GM12878 (cell line): ENCODE measurements around the gene BEST2. TPM values are rescaled to one million over a fixed set of nuclear protein-coding genes. Genes with fewer than 3 reads are reported as not detected.

Source experiments
- BCL11A ChIP-seq: IDR thresholded peaks from 2 replicates; pipeline ENCODE4 v1.6.1; 2011; ENCODE audit warnings: low read depth, low read length
- CBX3 ChIP-seq: fragments of 200-600 bp; sonication (generic); IDR thresholded peaks from 2 replicates; pipeline ENCODE4 v1.6.1; 2016; ENCODE audit warnings: low read depth, borderline replicate concordance
- CEBPB ChIP-seq, 2 experiments: fragments of 150-350 bp in 1 of 2; IDR thresholded peaks; 2 replicates each; pipeline ENCODE4 v1.6.1; 2012 to 2014; ENCODE audit warnings: low read depth in 2 of 2, low read length in 2 of 2, borderline replicate concordance in 1 of 2, inconsistent platforms in 1 of 2
- CREM ChIP-seq: IDR thresholded peaks from 2 replicates; pipeline ENCODE4 v1.6.1; 2014; ENCODE audit warnings: antibody characterized with exemption, low read depth
- EED ChIP-seq: sonication (generic); IDR thresholded peaks from 2 replicates; pipeline ENCODE4 v1.6.1; 2016; ENCODE audit warnings: antibody characterized with exemption, low read depth
- EGR1 ChIP-seq, 2 experiments: IDR thresholded peaks; 1 replicate in 1 of 2; 2 replicates in 1 of 2; pipeline ENCODE4 v1.6.1; 2011 to 2012; ENCODE audit warnings: low read depth in 2 of 2, low read length in 2 of 2, borderline replicate concordance in 1 of 2, mild to moderate bottlenecking in 1 of 2, moderate library complexity in 1 of 2
- KAT2A ChIP-seq: conservative IDR thresholded peaks from 2 replicates; pipeline ENCODE4 v1.6.1; 2011; ENCODE audit warnings: low read depth, low read length; ENCODE audit not compliant: control insufficient read depth
- LARP7 ChIP-seq: fragments of 450-650 bp; IDR thresholded peaks from 2 replicates; pipeline ENCODE4 v1.6.1; 2017; ENCODE audit warnings: mild to moderate bottlenecking
- MEF2A ChIP-seq: IDR thresholded peaks from 2 replicates; pipeline ENCODE4 v1.6.1; 2011; ENCODE audit warnings: low read depth, mild to moderate bottlenecking, low read length, moderate library complexity; ENCODE audit not compliant: insufficient read depth
- PAX5 ChIP-seq: IDR thresholded peaks from 2 replicates; pipeline ENCODE4 v1.6.1; 2011; ENCODE audit warnings: low read depth, low read length, borderline replicate concordance
- SIX5 ChIP-seq: IDR thresholded peaks from 2 replicates; pipeline ENCODE4 v1.6.1; 2011; ENCODE audit warnings: mild to moderate bottlenecking, low read depth, low read length, moderate library complexity; ENCODE audit not compliant: severe bottlenecking
- TCF3 ChIP-seq: IDR thresholded peaks from 2 replicates; pipeline ENCODE4 v1.6.1; 2012; ENCODE audit warnings: low read depth, mild to moderate bottlenecking, low read length, borderline replicate concordance; ENCODE audit not compliant: insufficient read depth
- WRNIP1 ChIP-seq: IDR thresholded peaks from 2 replicates; pipeline ENCODE4 v1.6.1; 2011; ENCODE audit warnings: low read depth, low read length, improper control_type of control experiment, borderline replicate concordance
- YY1 ChIP-seq: IDR thresholded peaks from 2 replicates; pipeline ENCODE4 v1.6.1; 2011; ENCODE audit warnings: low read depth, mild to moderate bottlenecking, low read length
- ZBED1 ChIP-seq: IDR thresholded peaks from 2 replicates; pipeline ENCODE4 v1.6.1; 2016; ENCODE audit warnings: borderline replicate concordance
- ZZZ3 ChIP-seq: IDR thresholded peaks from 2 replicates; pipeline ENCODE4 v1.6.1; 2011; ENCODE audit warnings: low read depth; ENCODE audit not compliant: control insufficient read depth, insufficient read length
- polyA plus RNA-seq, 11 experiments: library from polyadenylated mRNA; depleted of rRNA in 4 of 11; unstranded in 6 of 11; stranded (reverse) in 5 of 11; fragments of >200 nt; fragmentation: Nextera tagmentation in 4 of 11; fragmentation: Illumina TruSeq in 1 of 11; extraction: Ambion mirVana in 4 of 11; extraction: Trizol in 1 of 11; gene quantifications; 1 replicate in 1 of 11; 2 replicates in 10 of 11; pipeline versions ENCODE4 v1.2.1 to v1.2.3, GENCODE V29; 2011 to 2016; ENCODE audit warnings: inconsistent platforms in 2 of 11, missing spikeins in 2 of 11, low read depth in 1 of 11
- total RNA-seq, 4 experiments: library from RNA; depleted of rRNA in 3 of 4; stranded (reverse); fragments of >200 nt in 3 of 4; fragmentation: Illumina TruSeq in 1 of 4; extraction: Trizol in 1 of 4; gene quantifications; 2 replicates each; pipeline versions ENCODE4 v1.2.1 to v1.2.3, GENCODE V29; 2013 to 2021
- TF ChIP-seq, protein P1 (sequence below): IDR thresholded peaks from 2 replicates; pipeline ENCODE4 v1.6.1; 2011; ENCODE audit warnings: borderline replicate concordance, low read depth, mild to moderate bottlenecking, moderate library complexity, mixed read lengths, low read length; ENCODE audit not compliant: insufficient read depth; ENCODE audit errors: extremely low read length
- TF ChIP-seq, protein P2 (sequence below): fragments of 450-650 bp; IDR thresholded peaks from 2 replicates; pipeline ENCODE4 v1.6.1; 2017; ENCODE audit warnings: mild to moderate bottlenecking, moderate library complexity
- TF ChIP-seq, protein P3 (sequence below): fragments of 450-650 bp; conservative IDR thresholded peaks from 2 replicates; pipeline ENCODE4 v1.6.1; 2017; ENCODE audit warnings: mild to moderate bottlenecking, moderate library complexity
- TF ChIP-seq, protein P4 (sequence below): IDR thresholded peaks from 2 replicates; pipeline ENCODE4 v1.6.1; 2012; ENCODE audit warnings: low read depth, low read length, improper control_type of control experiment

BEST2 gene
- total and polyA plus RNA-seq, 10 of the 15 experiments (the other 5 are each of a cell fraction or from before 2014, with no cell fraction given): not detected

DNA sequence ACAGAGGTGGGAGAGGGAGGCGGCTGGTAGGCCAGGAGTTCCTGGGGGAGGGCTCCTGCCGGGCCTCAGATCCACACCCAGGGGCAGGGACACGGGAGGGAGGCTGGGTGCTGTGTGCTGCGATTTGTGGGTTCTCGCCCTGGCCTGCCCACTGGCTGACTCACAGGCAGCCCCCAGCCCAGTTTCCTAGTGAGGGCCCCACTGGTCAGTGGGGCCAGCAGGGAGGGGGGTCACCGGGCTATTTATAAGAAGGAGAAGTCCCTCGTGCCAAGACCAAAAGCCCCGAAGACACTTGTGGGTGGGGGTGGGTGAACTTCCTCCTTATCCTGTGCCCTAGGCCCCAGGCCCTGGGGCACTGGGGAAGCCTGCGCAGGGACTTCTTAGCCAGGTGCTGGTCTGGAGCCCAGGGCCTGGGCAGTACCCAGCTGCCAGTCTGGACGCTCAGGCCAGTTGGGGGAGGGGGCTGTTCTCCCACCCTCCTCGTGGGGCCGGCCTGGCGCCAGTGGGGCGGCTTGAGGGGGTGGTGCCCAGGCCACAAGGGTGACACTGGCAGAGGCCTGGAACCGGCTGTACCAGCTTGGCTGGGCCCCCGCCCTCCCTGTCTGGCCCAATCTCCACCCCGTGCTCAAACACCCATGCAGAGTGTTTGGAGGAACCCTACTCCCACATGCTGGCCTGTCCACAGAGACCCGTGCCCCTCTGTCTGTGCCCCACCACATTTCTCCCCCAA is 34.7 kb downstream of the BEST2 start (continued):
- TF ChIP-seq CEBPB (IDR thresholded peaks at IDR 0.05; ENCODE audit: borderline replicate concordance in 1 of 2, low read depth in 2 of 2, low read length in 2 of 2) (no peak), ZZZ3 (no peak), EGR1 (IDR thresholded peaks at IDR 0.05; ENCODE audit: borderline replicate concordance in 1 of 2, low read depth in 2 of 2, low read length in 2 of 2) (no peak), SIX5 (no peak), WRNIP1 (no peak), TCF3 (no peak), CBX3 (no peak), MEF2A (0 out of 2 replicates have a peak, but pooled peaks have one; percentile 35), EED (no peak; the same call in 1 of the 2 replicates), PAX5 (no peak), LARP7 (no peak; the same call in 1 of the 2 replicates), KAT2A (no peak), ZBED1 (no peak), CREM (no peak), YY1 (peak; percentile 15; the same call in 1 of the 2 replicates), BCL11A (no peak)
- TF ChIP-seq, protein P1, sequence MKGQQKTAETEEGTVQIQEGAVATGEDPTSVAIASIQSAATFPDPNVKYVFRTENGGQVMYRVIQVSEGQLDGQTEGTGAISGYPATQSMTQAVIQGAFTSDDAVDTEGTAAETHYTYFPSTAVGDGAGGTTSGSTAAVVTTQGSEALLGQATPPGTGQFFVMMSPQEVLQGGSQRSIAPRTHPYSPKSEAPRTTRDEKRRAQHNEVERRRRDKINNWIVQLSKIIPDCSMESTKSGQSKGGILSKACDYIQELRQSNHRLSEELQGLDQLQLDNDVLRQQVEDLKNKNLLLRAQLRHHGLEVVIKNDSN: no peak
- TF ChIP-seq, protein P2, sequence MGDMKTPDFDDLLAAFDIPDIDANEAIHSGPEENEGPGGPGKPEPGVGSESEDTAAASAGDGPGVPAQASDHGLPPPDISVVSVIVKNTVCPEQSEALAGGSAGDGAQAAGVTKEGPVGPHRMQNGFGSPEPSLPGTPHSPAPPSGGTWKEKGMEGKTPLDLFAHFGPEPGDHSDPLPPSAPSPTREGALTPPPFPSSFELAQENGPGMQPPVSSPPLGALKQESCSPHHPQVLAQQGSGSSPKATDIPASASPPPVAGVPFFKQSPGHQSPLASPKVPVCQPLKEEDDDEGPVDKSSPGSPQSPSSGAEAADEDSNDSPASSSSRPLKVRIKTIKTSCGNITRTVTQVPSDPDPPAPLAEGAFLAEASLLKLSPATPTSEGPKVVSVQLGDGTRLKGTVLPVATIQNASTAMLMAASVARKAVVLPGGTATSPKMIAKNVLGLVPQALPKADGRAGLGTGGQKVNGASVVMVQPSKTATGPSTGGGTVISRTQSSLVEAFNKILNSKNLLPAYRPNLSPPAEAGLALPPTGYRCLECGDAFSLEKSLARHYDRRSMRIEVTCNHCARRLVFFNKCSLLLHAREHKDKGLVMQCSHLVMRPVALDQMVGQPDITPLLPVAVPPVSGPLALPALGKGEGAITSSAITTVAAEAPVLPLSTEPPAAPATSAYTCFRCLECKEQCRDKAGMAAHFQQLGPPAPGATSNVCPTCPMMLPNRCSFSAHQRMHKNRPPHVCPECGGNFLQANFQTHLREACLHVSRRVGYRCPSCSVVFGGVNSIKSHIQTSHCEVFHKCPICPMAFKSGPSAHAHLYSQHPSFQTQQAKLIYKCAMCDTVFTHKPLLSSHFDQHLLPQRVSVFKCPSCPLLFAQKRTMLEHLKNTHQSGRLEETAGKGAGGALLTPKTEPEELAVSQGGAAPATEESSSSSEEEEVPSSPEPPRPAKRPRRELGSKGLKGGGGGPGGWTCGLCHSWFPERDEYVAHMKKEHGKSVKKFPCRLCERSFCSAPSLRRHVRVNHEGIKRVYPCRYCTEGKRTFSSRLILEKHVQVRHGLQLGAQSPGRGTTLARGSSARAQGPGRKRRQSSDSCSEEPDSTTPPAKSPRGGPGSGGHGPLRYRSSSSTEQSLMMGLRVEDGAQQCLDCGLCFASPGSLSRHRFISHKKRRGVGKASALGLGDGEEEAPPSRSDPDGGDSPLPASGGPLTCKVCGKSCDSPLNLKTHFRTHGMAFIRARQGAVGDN: peak; percentile 90
- TF ChIP-seq, protein P3, sequence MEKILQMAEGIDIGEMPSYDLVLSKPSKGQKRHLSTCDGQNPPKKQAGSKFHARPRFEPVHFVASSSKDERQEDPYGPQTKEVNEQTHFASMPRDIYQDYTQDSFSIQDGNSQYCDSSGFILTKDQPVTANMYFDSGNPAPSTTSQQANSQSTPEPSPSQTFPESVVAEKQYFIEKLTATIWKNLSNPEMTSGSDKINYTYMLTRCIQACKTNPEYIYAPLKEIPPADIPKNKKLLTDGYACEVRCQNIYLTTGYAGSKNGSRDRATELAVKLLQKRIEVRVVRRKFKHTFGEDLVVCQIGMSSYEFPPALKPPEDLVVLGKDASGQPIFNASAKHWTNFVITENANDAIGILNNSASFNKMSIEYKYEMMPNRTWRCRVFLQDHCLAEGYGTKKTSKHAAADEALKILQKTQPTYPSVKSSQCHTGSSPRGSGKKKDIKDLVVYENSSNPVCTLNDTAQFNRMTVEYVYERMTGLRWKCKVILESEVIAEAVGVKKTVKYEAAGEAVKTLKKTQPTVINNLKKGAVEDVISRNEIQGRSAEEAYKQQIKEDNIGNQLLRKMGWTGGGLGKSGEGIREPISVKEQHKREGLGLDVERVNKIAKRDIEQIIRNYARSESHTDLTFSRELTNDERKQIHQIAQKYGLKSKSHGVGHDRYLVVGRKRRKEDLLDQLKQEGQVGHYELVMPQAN: no peak
- TF ChIP-seq, protein P4, sequence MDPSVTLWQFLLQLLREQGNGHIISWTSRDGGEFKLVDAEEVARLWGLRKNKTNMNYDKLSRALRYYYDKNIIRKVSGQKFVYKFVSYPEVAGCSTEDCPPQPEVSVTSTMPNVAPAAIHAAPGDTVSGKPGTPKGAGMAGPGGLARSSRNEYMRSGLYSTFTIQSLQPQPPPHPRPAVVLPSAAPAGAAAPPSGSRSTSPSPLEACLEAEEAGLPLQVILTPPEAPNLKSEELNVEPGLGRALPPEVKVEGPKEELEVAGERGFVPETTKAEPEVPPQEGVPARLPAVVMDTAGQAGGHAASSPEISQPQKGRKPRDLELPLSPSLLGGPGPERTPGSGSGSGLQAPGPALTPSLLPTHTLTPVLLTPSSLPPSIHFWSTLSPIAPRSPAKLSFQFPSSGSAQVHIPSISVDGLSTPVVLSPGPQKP: no peak
